Keratinocyte (primary cell): ENCODE results near the gene WDR91.

Source experiments
- CTCF ChIP-seq, 3 experiments: IDR thresholded peaks in 1 of 3; conservative IDR thresholded peaks in 1 of 3; optimal IDR thresholded peaks in 1 of 3; 2 replicates in 2 of 3; 3 replicates in 1 of 3; pipeline versions ENCODE3 to v1.5.1; 2011; ENCODE audit warnings: low read length in 3 of 3, mild to moderate bottlenecking in 3 of 3, moderate library complexity in 2 of 3, control low read depth in 1 of 3, inconsistent platforms in 1 of 3; ENCODE audit not compliant: insufficient read depth in 2 of 3; ENCODE audit errors: extremely low read depth in 1 of 3
- EZH2 ChIP-seq: IDR thresholded peaks from one replicate; pipeline ENCODE4 v1.6.1; 2012; ENCODE audit warnings: inconsistent platforms, mild to moderate bottlenecking, low read length, moderate library complexity

- no peak for TF ChIP-seq CTCF (optimal IDR thresholded peaks at IDR 0.05 in 1 of 3, IDR thresholded peaks at IDR 0.05 in 1 of 3, conservative IDR thresholded peaks at IDR 0.05 in 1 of 3; ENCODE audit: extremely low read depth in 1 of 3, insufficient read depth in 2 of 3, low read length in 3 of 3)
- no peak for TF ChIP-seq EZH2
Observed at GRCh38 chr7:135242096-135242684, 30.9 kb upstream of the WDR91 start.
